CD4-positive, alpha-beta T cell treated with Interleukin-17A for 4 hours (primary cell): ENCODE results near the gene KRT6B.
"Not testable (repeated sequence)": the region's sequence is repeated elsewhere in the genome, so short reads cannot be mapped to it uniquely, and the experiment has no call there.

Experiments used
- DNase-seq: peaks from one replicate; pipeline ENCODE4 v3.0.0-alpha.2; 2020; ENCODE audit warnings: mixed read lengths

The KRT6B gene

GRCh38 chr12:52464897-52465296 lies 13.0 kb upstream of the KRT6B start:
- DNase-seq, result no peak

GRCh38 chr12:52461693-52462092 lies 9.7 kb upstream of the KRT6B start:
- no peak for DNase-seq

- DNase-seq, result no peak
These were observed 6.9 kb upstream of the KRT6B start for GRCh38 chr12:52458861-52459260.

GRCh38 chr12:52455821-52456220 lies 3.9 kb upstream of the KRT6B start:
- DNase-seq, result no peak

- DNase-seq, result no peak
These were observed 2.7 kb upstream of the KRT6B start for GRCh38 chr12:52454411-52455201.

- no peak for DNase-seq
These were observed 3.7 kb downstream of the KRT6B start for GRCh38 chr12:52448228-52448627.

- DNase-seq, result not testable (repeated sequence)
These were observed 4.8 kb downstream of the KRT6B start for GRCh38 chr12:52447196-52447595.

- DNase-seq, result no peak
These were observed 5.4 kb downstream of the KRT6B start for GRCh38 chr12:52446367-52447045.

GRCh38 chr12:52445876-52446275 lies 6.1 kb downstream of the KRT6B start:
- DNase-seq, result no peak

- no peak for DNase-seq
These were observed 7.0 kb downstream of the KRT6B start for GRCh38 chr12:52444647-52445595.

GRCh38 chr12:52443966-52444365 lies 8.0 kb downstream of the KRT6B start:
- DNase-seq, result no peak

GRCh38 chr12:52442600-52443061 lies 9.3 kb downstream of the KRT6B start:
- DNase-seq, result no peak

GRCh38 chr12:52441320-52441911 lies 10.5 kb downstream of the KRT6B start:
- no peak for DNase-seq

GRCh38 chr12:52440821-52441319 lies 11.1 kb downstream of the KRT6B start:
- no peak for DNase-seq

GRCh38 chr12:52439845-52440244 lies 12.1 kb downstream of the KRT6B start:
- DNase-seq, result no peak

- no peak for DNase-seq
These were observed 12.5 kb downstream of the KRT6B start for GRCh38 chr12:52439420-52439819.

GRCh38 chr12:52438305-52439301 lies 13.3 kb downstream of the KRT6B start:
- DNase-seq, result no peak

- no peak for DNase-seq
These were observed 14.4 kb downstream of the KRT6B start for GRCh38 chr12:52437508-52437907.

GRCh38 chr12:52436828-52437474 lies 15.0 kb downstream of the KRT6B start:
- no peak for DNase-seq

- DNase-seq, result no peak
These were observed 15.7 kb downstream of the KRT6B start for GRCh38 chr12:52436000-52436827.
